ENCODE data around the gene ZNF608. TPM values are rescaled to one million over a fixed set of nuclear protein-coding genes. Genes with fewer than 3 reads are reported as not detected.
A peak's percentile ranks its signal among the peaks of the same experiment; 100 is the strongest.

Gene ZNF608
- total RNA-seq, 1 donor from 2014 or later, result 15.4 TPM

GRCh38 chr5:124737651-124738050 is 8.8 kb downstream of the ZNF608 start:
- Histone ChIP-seq H3K27ac (no peak overlapping the region), H3K4me1 (peaks cover 3 to 5% of the 10 kb centered on the region in 2 donors), H3K9me3 (no peaks in the 10 kb centered on the region), H3K27me3 (no peaks in the 10 kb centered on the region), H3K4me3 (no peak overlapping the region), H3K36me3 (no peaks in the 10 kb centered on the region)
- TF ChIP-seq CTCF (IDR thresholded peaks at IDR 0.05), result no peak
- intact Hi-C loops (cut with DNase I), result no loop called here
- DNase-seq (ENCODE audit: low spot score in 2 of 2), result no peak

GRCh38 chr5:124736805-124737188 is 9.6 kb downstream of the ZNF608 start:
- Histone ChIP-seq H3K4me3 (no peak overlapping the region), H3K27me3 (no peaks in the 10 kb centered on the region), H3K27ac (no peak overlapping the region), H3K4me1 (peaks cover 2 to 3% of the 10 kb centered on the region in 2 donors), H3K9me3 (no peaks in the 10 kb centered on the region), H3K36me3 (no peaks in the 10 kb centered on the region)
- intact Hi-C loops (cut with DNase I), result no loop called here
- TF ChIP-seq CTCF (IDR thresholded peaks at IDR 0.05), result no peak
- no peak for DNase-seq (ENCODE audit: low spot score in 2 of 2)

GRCh38 chr5:124736082-124736804 is 10.2 kb downstream of the ZNF608 start:
- DNase-seq (ENCODE audit: low spot score in 2 of 2), result no peak
- Histone ChIP-seq H3K36me3 (no peaks in the 10 kb centered on the region), H3K4me1 (no peaks in the 10 kb centered on the region), H3K4me3 (peak overlapping the region; percentile 12 to 51), H3K27ac (peak overlapping the region; percentile 34 to 59), H3K27me3 (no peaks in the 10 kb centered on the region), H3K9me3 (no peaks in the 10 kb centered on the region)
- no peak for TF ChIP-seq CTCF (IDR thresholded peaks at IDR 0.05)
- intact Hi-C loops (cut with DNase I), result no loop called here

- Histone ChIP-seq H3K36me3 (no peaks in the 10 kb centered on the region), H3K9me3 (no peaks in the 10 kb centered on the region), H3K27ac (peak overlapping the region in 1 of 2 donors; percentile 34), H3K4me3 (peak overlapping the region in 1 of 2 donors; percentile 51), H3K4me1 (no peaks in the 10 kb centered on the region), H3K27me3 (no peaks in the 10 kb centered on the region)
- intact Hi-C loops (cut with DNase I), result no loop called here
- TF ChIP-seq CTCF (IDR thresholded peaks at IDR 0.05), result no peak
- no peak for DNase-seq (ENCODE audit: low spot score in 2 of 2)
Observed at GRCh38 chr5:124735169-124735858, 11.1 kb downstream of the ZNF608 start.

- TF ChIP-seq CTCF (IDR thresholded peaks at IDR 0.05), result no peak
- H3K27me3 ChIP-seq, result no peaks in the 10 kb centered on the region
- H3K27ac ChIP-seq, result no peak overlapping the region
- no peaks in the 10 kb centered on the region for H3K4me1 ChIP-seq
- H3K36me3 ChIP-seq, result no peaks in the 10 kb centered on the region
- peak overlapping the region in 1 of 2 donors; percentile 51 for H3K4me3 ChIP-seq
- H3K9me3 ChIP-seq, result no peaks in the 10 kb centered on the region
- no peak for DNase-seq (ENCODE audit: low spot score in 2 of 2)
- intact Hi-C loops (cut with DNase I), result no loop called here
Observed at GRCh38 chr5:124734574-124735168, 11.8 kb downstream of the ZNF608 start.
